Smooth muscle cell (in vitro differentiated cells): ENCODE data around the gene ARMH3. TPM values are rescaled to one million over a fixed set of nuclear protein-coding genes. Genes with fewer than 3 reads are reported as not detected.

ENCODE experiments used
- DNase-seq: peaks from one replicate; lab custom pipeline; 2025; ENCODE audit not compliant: unreplicated experiment; lab: John Stamatoyannopoulos, UW
- H2AFZ ChIP-seq: fragments of 200-600 bp; sonication (generic); 2 replicates; pipeline ENCODE4 v1.6.0; 2016; ENCODE audit warnings: antibody characterized with exemption, low read depth, mild to moderate bottlenecking
- H3F3A ChIP-seq: fragments of 200-600 bp; sonication (generic); 2 replicates; pipeline ENCODE4 v1.6.0; 2017; ENCODE audit warnings: antibody characterized with exemption, low read depth
- H3K27ac ChIP-seq: fragments of 200-600 bp; sonication (generic); 2 replicates; pipeline ENCODE4 v1.5.1; 2016; ENCODE audit warnings: low read depth, mild to moderate bottlenecking
- H3K27me3 ChIP-seq: fragments of 200-600 bp; sonication (generic); 2 replicates; pipeline ENCODE4 v1.6.1; 2016; ENCODE audit warnings: low read depth, mild to moderate bottlenecking
- H3K36me3 ChIP-seq: fragments of 200-600 bp; sonication (generic); 2 replicates; pipeline ENCODE4 v1.5.1; 2016; ENCODE audit warnings: low read depth
- H3K4me1 ChIP-seq: fragments of 200-600 bp; sonication (generic); 2 replicates; pipeline ENCODE4 v1.5.1; 2016; ENCODE audit warnings: low read depth
- H3K4me2 ChIP-seq: fragments of 200-600 bp; sonication (generic); 2 replicates; pipeline ENCODE4 v1.6.0; 2016; ENCODE audit warnings: mild to moderate bottlenecking
- H3K4me3 ChIP-seq: fragments of 200-600 bp; sonication (generic); 2 replicates; pipeline ENCODE4 v1.5.1; 2016; ENCODE audit warnings: mild to moderate bottlenecking
- H3K79me2 ChIP-seq: fragments of 200-600 bp; sonication (generic); 2 replicates; pipeline ENCODE4 v1.6.0; 2016; ENCODE audit warnings: low read depth, mild to moderate bottlenecking
- H3K9ac ChIP-seq: fragments of 200-600 bp; sonication (generic); 2 replicates; pipeline ENCODE4 v1.6.0; 2016; ENCODE audit warnings: low read depth
- H3K9me3 ChIP-seq: fragments of 200-600 bp; sonication (generic); replicated peaks from 2 replicates; pipeline ENCODE4 v1.5.1; 2016; ENCODE audit warnings: low read depth
- H4K20me1 ChIP-seq: fragments of 200-600 bp; sonication (generic); 2 replicates; pipeline ENCODE4 v1.6.0; 2016; ENCODE audit warnings: low read depth
- WGBS: methylation state at CpG from one replicate; pipeline ENCODE4 v1.1.7; 2016; ENCODE audit warnings: low lambda C conversion rate; 5-methylcytosine and 5-hydroxymethylcytosine counted together
- polyA plus RNA-seq: library from polyadenylated mRNA; unstranded; fragments of >200 nt; fragmentation: Nextera tagmentation; extraction: Ambion mirVana; gene quantifications from 2 replicates; pipeline ENCODE4 v1.2.1, GENCODE V29; 2016
- total RNA-seq: library from RNA; depleted of rRNA; stranded (reverse); fragments of >200 nt; gene quantifications from 2 replicates; pipeline ENCODE4 v1.2.3, GENCODE V29; 2014
- TF ChIP-seq, protein P1 (sequence below): fragments of 200-600 bp; sonication (generic); IDR thresholded peaks from 2 replicates; pipeline ENCODE4 v1.5.1; 2017; ENCODE audit warnings: borderline replicate concordance, mild to moderate bottlenecking, antibody characterized with exemption; ENCODE audit not compliant: insufficient read depth, poor library complexity, severe bottlenecking

The ARMH3 gene
- total and polyA plus RNA-seq, 2 experiments from 2014 or later = 7.6 to 10.8 TPM

- Histone ChIP-seq H3K27ac (no peak overlapping the region), H2AFZ (no peak overlapping the region), H3K9me3 (no peaks in the 10 kb centered on the region), H4K20me1 (peaks cover 36% of the 10 kb centered on the region), H3K9ac (no peak overlapping the region), H3K4me1 (no peaks in the 10 kb centered on the region), H3K27me3 (no peaks in the 10 kb centered on the region), H3K4me2 (no peak overlapping the region), H3F3A (no peaks in the 10 kb centered on the region), H3K79me2 (no peaks in the 10 kb centered on the region), H3K4me3 (no peak overlapping the region), H3K36me3 (no peaks in the 10 kb centered on the region)
- TF ChIP-seq, protein P1, sequence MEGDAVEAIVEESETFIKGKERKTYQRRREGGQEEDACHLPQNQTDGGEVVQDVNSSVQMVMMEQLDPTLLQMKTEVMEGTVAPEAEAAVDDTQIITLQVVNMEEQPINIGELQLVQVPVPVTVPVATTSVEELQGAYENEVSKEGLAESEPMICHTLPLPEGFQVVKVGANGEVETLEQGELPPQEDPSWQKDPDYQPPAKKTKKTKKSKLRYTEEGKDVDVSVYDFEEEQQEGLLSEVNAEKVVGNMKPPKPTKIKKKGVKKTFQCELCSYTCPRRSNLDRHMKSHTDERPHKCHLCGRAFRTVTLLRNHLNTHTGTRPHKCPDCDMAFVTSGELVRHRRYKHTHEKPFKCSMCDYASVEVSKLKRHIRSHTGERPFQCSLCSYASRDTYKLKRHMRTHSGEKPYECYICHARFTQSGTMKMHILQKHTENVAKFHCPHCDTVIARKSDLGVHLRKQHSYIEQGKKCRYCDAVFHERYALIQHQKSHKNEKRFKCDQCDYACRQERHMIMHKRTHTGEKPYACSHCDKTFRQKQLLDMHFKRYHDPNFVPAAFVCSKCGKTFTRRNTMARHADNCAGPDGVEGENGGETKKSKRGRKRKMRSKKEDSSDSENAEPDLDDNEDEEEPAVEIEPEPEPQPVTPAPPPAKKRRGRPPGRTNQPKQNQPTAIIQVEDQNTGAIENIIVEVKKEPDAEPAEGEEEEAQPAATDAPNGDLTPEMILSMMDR = no peak
- no peak for DNase-seq
- 100% methylated on average over 1 of the region's 1 CpG for WGBS
These were observed 169.3 kb downstream of the ARMH3 start for GRCh38 chr10:101886521-101887312.

DNA sequence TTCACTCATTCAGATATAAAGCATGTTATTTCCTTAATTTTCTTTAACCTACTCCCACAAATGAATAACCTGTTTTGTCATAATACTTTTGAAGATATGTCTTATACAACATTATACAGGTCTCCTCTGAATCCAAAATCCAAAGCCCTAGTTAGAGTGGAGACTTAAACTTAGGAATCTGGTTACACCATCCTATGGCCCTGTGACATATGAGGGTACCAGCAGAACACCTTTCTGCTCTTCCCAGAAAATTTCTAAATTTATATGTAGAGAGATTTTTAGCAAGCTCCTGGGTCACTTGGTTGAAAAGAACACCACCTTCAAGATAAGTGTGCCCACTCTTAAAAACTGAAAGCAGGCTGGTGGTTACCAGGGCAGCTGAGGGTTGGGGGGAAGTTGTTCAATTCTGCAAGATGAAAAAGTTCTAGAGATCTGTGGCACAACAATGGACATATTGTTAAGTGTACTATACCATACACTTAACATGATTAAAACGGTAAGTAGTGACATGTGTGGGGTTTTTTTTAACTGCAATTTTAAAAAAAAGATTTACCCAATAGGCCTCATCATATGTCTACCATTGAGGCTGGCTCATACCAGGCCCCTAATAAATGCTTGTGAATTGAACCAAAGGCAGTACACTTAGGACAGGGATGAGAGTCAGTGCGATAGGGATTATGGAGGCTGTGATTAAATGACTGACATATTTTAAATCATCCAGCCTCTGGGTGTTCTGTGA is 174.8 kb downstream of the ARMH3 start:
- H3K9me3 ChIP-seq = no peaks in the 10 kb centered on the region
- peaks cover 3% of the 10 kb centered on the region for H3K4me1 ChIP-seq
- no peak overlapping the region for H2AFZ ChIP-seq
- H4K20me1 ChIP-seq = peaks cover 41% of the 10 kb centered on the region
- WGBS = 92% methylated on average over 2 of the region's 2 CpGs
- no peaks in the 10 kb centered on the region for H3K79me2 ChIP-seq
- no peaks in the 10 kb centered on the region for H3F3A ChIP-seq
- no peak overlapping the region for H3K27ac ChIP-seq
- no peak overlapping the region for H3K4me2 ChIP-seq
- H3K36me3 ChIP-seq = no peaks in the 10 kb centered on the region
- H3K27me3 ChIP-seq = no peaks in the 10 kb centered on the region
- no peak for DNase-seq
- H3K4me3 ChIP-seq = no peak overlapping the region
- TF ChIP-seq, protein P1 = no peak
- no peak overlapping the region for H3K9ac ChIP-seq

DNA sequence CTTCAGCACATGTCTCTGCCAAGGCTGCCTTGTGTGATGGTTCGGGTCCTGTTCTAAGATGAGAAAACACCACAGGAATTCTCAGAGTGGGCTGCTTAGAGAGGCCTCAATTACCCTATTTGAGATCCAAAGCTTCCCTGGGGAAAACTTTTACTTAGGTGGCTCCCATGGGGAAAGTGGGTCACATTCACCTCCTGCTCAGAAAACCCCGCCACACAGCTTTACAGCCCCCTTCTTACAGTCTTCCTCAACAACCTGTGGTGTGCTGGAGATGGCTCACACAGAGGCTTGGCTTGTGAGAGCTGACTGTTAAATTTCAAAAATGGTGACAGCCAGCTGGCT is 175.8 kb downstream of the ARMH3 start:
- no peaks in the 10 kb centered on the region for H3K79me2 ChIP-seq
- H3K4me3 ChIP-seq = no peak overlapping the region
- no peaks in the 10 kb centered on the region for H3K36me3 ChIP-seq
- H4K20me1 ChIP-seq = peaks cover 38% of the 10 kb centered on the region
- 73% methylated on average over 2 of the region's 2 CpGs for WGBS
- H3K4me1 ChIP-seq = peaks cover 3% of the 10 kb centered on the region
- peak overlapping the region; percentile 43 for H3K4me2 ChIP-seq
- no peak for DNase-seq
- TF ChIP-seq, protein P1 = no peak
- no peaks in the 10 kb centered on the region for H3K27me3 ChIP-seq
- no peaks in the 10 kb centered on the region for H3F3A ChIP-seq
- H3K9me3 ChIP-seq = no peaks in the 10 kb centered on the region
- no peak overlapping the region for H2AFZ ChIP-seq
- H3K9ac ChIP-seq = no peak overlapping the region
- peak overlapping the region; percentile 72 for H3K27ac ChIP-seq
